ENCODE results near the gene UBTFL1. TPM values are rescaled to one million over a fixed set of nuclear protein-coding genes. Genes with fewer than 3 reads are reported as not detected.

The UBTFL1 gene
- total RNA-seq = not detected in 2 replicates

GRCh38 chr11:90085650-90086049 lies at the start of gene UBTFL1:
UBTFL1 (plus strand) TSS chr11:90085950; CDS start chr11:90085950, 0 bp downstream.

GRCh38 chr11:90134478-90135003 lies 48.8 kb downstream of the UBTFL1 start, which contains the start of gene NAALAD2:
NAALAD2 (plus strand) TSS chr11:90134663; CDS start chr11:90134759, 96 bp downstream.

Other genes with a start within 250 kb of the UBTFL1 start
- gene TRIM64B, start 207.5 kb upstream of the UBTFL1 start, total RNA-seq = not detected in 2 replicates
- not detected in 2 replicates for gene TRIM49D1, start 163.7 kb upstream of the UBTFL1 start, total RNA-seq
- gene TRIM49D2, start 161.9 kb upstream of the UBTFL1 start, total RNA-seq = not detected in 2 replicates
- gene TRIM64, start 119.9 kb upstream of the UBTFL1 start, total RNA-seq = not detected in 2 replicates
- not detected in 2 replicates for gene TRIM49C, start 54.8 kb upstream of the UBTFL1 start, total RNA-seq
- gene NAALAD2, start 48.7 kb downstream of the UBTFL1 start, total RNA-seq = not detected in 2 replicates
- gene CHORDC1, start 137.1 kb downstream of the UBTFL1 start, total RNA-seq = 26.3 and 39.4 TPM in 2 replicates

Data from airway epithelial cell (primary cell).